Smooth muscle cell (in vitro differentiated cells): ENCODE measurements around the gene CCNG2. TPM values are rescaled to one million over a fixed set of nuclear protein-coding genes. Genes with fewer than 3 reads are reported as not detected.
A peak's percentile ranks its signal among the peaks of the same experiment; 100 is the strongest.

Source experiments
- DNase-seq: peaks from one replicate; lab custom pipeline; 2025; ENCODE audit not compliant: unreplicated experiment; lab: John Stamatoyannopoulos, UW
- H2AFZ ChIP-seq: fragments of 200-600 bp; sonication (generic); 2 replicates; pipeline ENCODE4 v1.6.0; 2016; ENCODE audit warnings: antibody characterized with exemption, low read depth, mild to moderate bottlenecking
- H3F3A ChIP-seq: fragments of 200-600 bp; sonication (generic); 2 replicates; pipeline ENCODE4 v1.6.0; 2017; ENCODE audit warnings: antibody characterized with exemption, low read depth
- H3K27ac ChIP-seq: fragments of 200-600 bp; sonication (generic); 2 replicates; pipeline ENCODE4 v1.5.1; 2016; ENCODE audit warnings: low read depth, mild to moderate bottlenecking
- H3K27me3 ChIP-seq: fragments of 200-600 bp; sonication (generic); 2 replicates; pipeline ENCODE4 v1.6.1; 2016; ENCODE audit warnings: low read depth, mild to moderate bottlenecking
- H3K36me3 ChIP-seq: fragments of 200-600 bp; sonication (generic); 2 replicates; pipeline ENCODE4 v1.5.1; 2016; ENCODE audit warnings: low read depth
- H3K4me1 ChIP-seq: fragments of 200-600 bp; sonication (generic); 2 replicates; pipeline ENCODE4 v1.5.1; 2016; ENCODE audit warnings: low read depth
- H3K4me2 ChIP-seq: fragments of 200-600 bp; sonication (generic); 2 replicates; pipeline ENCODE4 v1.6.0; 2016; ENCODE audit warnings: mild to moderate bottlenecking
- H3K4me3 ChIP-seq: fragments of 200-600 bp; sonication (generic); 2 replicates; pipeline ENCODE4 v1.5.1; 2016; ENCODE audit warnings: mild to moderate bottlenecking
- H3K79me2 ChIP-seq: fragments of 200-600 bp; sonication (generic); 2 replicates; pipeline ENCODE4 v1.6.0; 2016; ENCODE audit warnings: low read depth, mild to moderate bottlenecking
- H3K9ac ChIP-seq: fragments of 200-600 bp; sonication (generic); 2 replicates; pipeline ENCODE4 v1.6.0; 2016; ENCODE audit warnings: low read depth
- H3K9me3 ChIP-seq: fragments of 200-600 bp; sonication (generic); replicated peaks from 2 replicates; pipeline ENCODE4 v1.5.1; 2016; ENCODE audit warnings: low read depth
- H4K20me1 ChIP-seq: fragments of 200-600 bp; sonication (generic); 2 replicates; pipeline ENCODE4 v1.6.0; 2016; ENCODE audit warnings: low read depth
- WGBS: methylation state at CpG from one replicate; pipeline ENCODE4 v1.1.7; 2016; ENCODE audit warnings: low lambda C conversion rate; 5-methylcytosine and 5-hydroxymethylcytosine counted together
- polyA plus RNA-seq: library from polyadenylated mRNA; unstranded; fragments of >200 nt; fragmentation: Nextera tagmentation; extraction: Ambion mirVana; gene quantifications from 2 replicates; pipeline ENCODE4 v1.2.1, GENCODE V29; 2016
- total RNA-seq: library from RNA; depleted of rRNA; stranded (reverse); fragments of >200 nt; gene quantifications from 2 replicates; pipeline ENCODE4 v1.2.3, GENCODE V29; 2014
- TF ChIP-seq, protein P1 (sequence below): fragments of 200-600 bp; sonication (generic); IDR thresholded peaks from 2 replicates; pipeline ENCODE4 v1.5.1; 2017; ENCODE audit warnings: borderline replicate concordance, mild to moderate bottlenecking, antibody characterized with exemption; ENCODE audit not compliant: insufficient read depth, poor library complexity, severe bottlenecking

The CCNG2 gene
- total and polyA plus RNA-seq, 2 experiments from 2014 or later, result 59.2 to 59.8 TPM

- Histone ChIP-seq H3K27ac (peak overlapping the region; percentile 70), H3K27me3 (no peaks in the 10 kb centered on the region), H3K79me2 (no peaks in the 10 kb centered on the region), H3K4me2 (peak overlapping the region; percentile 36), H3K36me3 (no peaks in the 10 kb centered on the region), H3F3A (no peaks in the 10 kb centered on the region), H3K9me3 (no peaks in the 10 kb centered on the region), H4K20me1 (no peaks in the 10 kb centered on the region), H2AFZ (peak overlapping the region; percentile 46), H3K4me1 (peaks cover 4% of the 10 kb centered on the region), H3K9ac (no peak overlapping the region), H3K4me3 (no peak overlapping the region)
- no peak for DNase-seq
- TF ChIP-seq, protein P1, sequence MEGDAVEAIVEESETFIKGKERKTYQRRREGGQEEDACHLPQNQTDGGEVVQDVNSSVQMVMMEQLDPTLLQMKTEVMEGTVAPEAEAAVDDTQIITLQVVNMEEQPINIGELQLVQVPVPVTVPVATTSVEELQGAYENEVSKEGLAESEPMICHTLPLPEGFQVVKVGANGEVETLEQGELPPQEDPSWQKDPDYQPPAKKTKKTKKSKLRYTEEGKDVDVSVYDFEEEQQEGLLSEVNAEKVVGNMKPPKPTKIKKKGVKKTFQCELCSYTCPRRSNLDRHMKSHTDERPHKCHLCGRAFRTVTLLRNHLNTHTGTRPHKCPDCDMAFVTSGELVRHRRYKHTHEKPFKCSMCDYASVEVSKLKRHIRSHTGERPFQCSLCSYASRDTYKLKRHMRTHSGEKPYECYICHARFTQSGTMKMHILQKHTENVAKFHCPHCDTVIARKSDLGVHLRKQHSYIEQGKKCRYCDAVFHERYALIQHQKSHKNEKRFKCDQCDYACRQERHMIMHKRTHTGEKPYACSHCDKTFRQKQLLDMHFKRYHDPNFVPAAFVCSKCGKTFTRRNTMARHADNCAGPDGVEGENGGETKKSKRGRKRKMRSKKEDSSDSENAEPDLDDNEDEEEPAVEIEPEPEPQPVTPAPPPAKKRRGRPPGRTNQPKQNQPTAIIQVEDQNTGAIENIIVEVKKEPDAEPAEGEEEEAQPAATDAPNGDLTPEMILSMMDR, result no peak
- WGBS, result 33% methylated on average over 3 of the region's 3 CpGs
Observed at GRCh38 chr4:77146186-77147078, 10.6 kb upstream of the CCNG2 start.

DNA sequence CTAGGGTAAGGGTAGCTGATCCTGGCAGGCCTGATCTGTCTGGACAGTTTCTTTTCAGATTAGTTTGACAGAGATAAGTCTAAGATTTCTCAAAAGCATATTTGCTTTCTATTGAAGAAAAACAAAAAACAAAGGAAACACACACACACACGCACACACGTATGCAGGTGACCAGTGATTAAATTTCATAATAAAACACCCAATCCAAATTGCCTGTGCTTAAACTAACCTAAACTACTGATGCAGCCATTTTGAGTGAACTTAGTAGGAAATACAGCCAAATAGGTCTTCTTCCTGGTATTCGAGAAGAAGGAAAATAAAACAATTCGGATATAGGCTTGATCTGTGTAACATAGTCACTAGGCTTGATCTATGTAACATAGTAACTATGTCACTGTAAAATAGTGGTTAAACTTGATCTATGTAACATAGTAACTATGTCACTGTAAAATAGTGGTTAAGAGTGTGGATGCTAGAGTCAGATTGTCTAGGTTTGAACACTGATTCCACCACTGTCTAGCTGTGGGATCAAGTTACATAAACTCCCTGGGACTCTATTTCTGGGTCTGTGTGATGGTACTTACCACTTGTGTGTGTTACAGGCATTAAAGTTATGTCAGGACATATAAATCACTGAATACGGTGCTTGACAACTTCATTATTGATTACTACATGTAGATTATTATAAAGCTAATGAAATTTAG lies 9.8 kb upstream of the CCNG2 start:
- DNase-seq, result no peak
- no peak overlapping the region for H3K4me2 ChIP-seq

GRCh38 chr4:77148078-77148477 lies 8.9 kb upstream of the CCNG2 start:
- Histone ChIP-seq H4K20me1 (no peaks in the 10 kb centered on the region), H3K9ac (no peak overlapping the region), H2AFZ (no peak overlapping the region), H3K79me2 (no peaks in the 10 kb centered on the region), H3K27me3 (no peaks in the 10 kb centered on the region), H3K36me3 (no peaks in the 10 kb centered on the region), H3K4me1 (peaks cover 15% of the 10 kb centered on the region), H3K27ac (no peak overlapping the region), H3K4me2 (no peak overlapping the region), H3K4me3 (no peak overlapping the region), H3F3A (no peaks in the 10 kb centered on the region), H3K9me3 (no peaks in the 10 kb centered on the region)
- WGBS, result 81% methylated on average over 2 of the region's 2 CpGs
- no peak for DNase-seq
- TF ChIP-seq, protein P1, result no peak

More for the DNA sequence above, 9.8 kb upstream of the CCNG2 start:
- H3F3A ChIP-seq, result no peaks in the 10 kb centered on the region
- H3K27me3 ChIP-seq, result no peaks in the 10 kb centered on the region
- H3K27ac ChIP-seq, result peak overlapping the region; percentile 70
- H3K4me1 ChIP-seq, result peaks cover 7% of the 10 kb centered on the region
- TF ChIP-seq, protein P1, result no peak
- H2AFZ ChIP-seq, result peak overlapping the region; percentile 8
- H4K20me1 ChIP-seq, result no peaks in the 10 kb centered on the region
- no peaks in the 10 kb centered on the region for H3K9me3 ChIP-seq
- no peak overlapping the region for H3K4me3 ChIP-seq
- no peaks in the 10 kb centered on the region for H3K79me2 ChIP-seq
- no peaks in the 10 kb centered on the region for H3K36me3 ChIP-seq
- H3K9ac ChIP-seq, result no peak overlapping the region
- 76% methylated on average over 5 of the region's 5 CpGs for WGBS
